HG03342 (cell line): ENCODE results near the gene TUBA8.
A peak's percentile ranks its signal among the peaks of the same experiment; 100 is the strongest.
"Not testable (repeated sequence)": the region's sequence is repeated elsewhere in the genome, so short reads cannot be mapped to it uniquely, and the experiment has no call there.

Experiments
- ATAC-seq: cut with Tn5 transposase; IDR thresholded peaks from one replicate; pipeline ENCODE4 v1.9.1; 2021; ENCODE audit warnings: mild to moderate bottlenecking, moderate library complexity; ENCODE audit not compliant: unreplicated experiment

The TUBA8 gene

GRCh38 chr22:18104566-18104965 lies 6.0 kb upstream of the TUBA8 start:
- ATAC-seq, result no peak

GRCh38 chr22:18105981-18106380 lies 4.6 kb upstream of the TUBA8 start:
- not testable (repeated sequence) for ATAC-seq

- peak; percentile 56 for ATAC-seq
Measured at GRCh38 chr22:18106550-18107341, 3.9 kb upstream of the TUBA8 start.

GRCh38 chr22:18108187-18108586 lies 2.4 kb upstream of the TUBA8 start:
- no peak for ATAC-seq

GRCh38 chr22:18109410-18110193 lies 1.0 kb upstream of the TUBA8 start:
- no peak for ATAC-seq

GRCh38 chr22:18110954-18111758 lies 547 bp downstream of the TUBA8 start:
- ATAC-seq, result no peak

- ATAC-seq, result no peak
Measured at GRCh38 chr22:18111759-18112330, 1.2 kb downstream of the TUBA8 start.

- ATAC-seq, result no peak
Measured at GRCh38 chr22:18112440-18112839, 1.8 kb downstream of the TUBA8 start.

GRCh38 chr22:18113680-18114394 lies 3.2 kb downstream of the TUBA8 start:
- no peak for ATAC-seq

- no peak for ATAC-seq
Measured at GRCh38 chr22:18114495-18114894, 3.9 kb downstream of the TUBA8 start.

GRCh38 chr22:18114976-18115652 lies 4.5 kb downstream of the TUBA8 start:
- no peak for ATAC-seq

- ATAC-seq, result no peak
Measured at GRCh38 chr22:18115906-18116371, 5.3 kb downstream of the TUBA8 start.

- no peak for ATAC-seq
Measured at GRCh38 chr22:18116634-18117033, 6.0 kb downstream of the TUBA8 start.

GRCh38 chr22:18118345-18118915 lies 7.8 kb downstream of the TUBA8 start:
- no peak for ATAC-seq

- no peak for ATAC-seq
Measured at GRCh38 chr22:18119409-18120110, 9.0 kb downstream of the TUBA8 start.

GRCh38 chr22:18120857-18121256 lies 10.2 kb downstream of the TUBA8 start:
- ATAC-seq, result no peak

GRCh38 chr22:18121506-18121905 lies 10.9 kb downstream of the TUBA8 start:
- ATAC-seq, result no peak

GRCh38 chr22:18121954-18122554 lies 11.4 kb downstream of the TUBA8 start:
- ATAC-seq, result no peak
